H9 (cell line): Measurements from ENCODE around the gene GALNT13. TPM values are rescaled to one million over a fixed set of nuclear protein-coding genes. Genes with fewer than 3 reads are reported as not detected.

Source experiments
- DNase-seq: peaks from one replicate; pipeline ENCODE4 v3.0.0-alpha.2; 2017
- H2AFZ ChIP-seq: one replicate; pipeline ENCODE4 v1.6.1; 2013; ENCODE audit warnings: mild to moderate bottlenecking, low read length, control low read depth, moderate library complexity
- H2AK5ac ChIP-seq: 2 replicates; pipeline ENCODE4 v1.6.1; 2013; ENCODE audit warnings: low read length, control low read depth, mixed read lengths; ENCODE audit not compliant: insufficient read length
- H2BK120ac ChIP-seq: one replicate; pipeline ENCODE4 v1.6.1; 2013; ENCODE audit warnings: low read depth, mild to moderate bottlenecking, low read length, control low read depth, inconsistent platforms; ENCODE audit not compliant: poor library complexity, severe bottlenecking
- H2BK12ac ChIP-seq: 2 replicates; pipeline ENCODE4 v1.6.1; 2013; ENCODE audit warnings: low read length, control low read depth, mixed read lengths, low read depth; ENCODE audit not compliant: insufficient read length
- H2BK15ac ChIP-seq: 2 replicates; pipeline ENCODE4 v1.6.1; 2013; ENCODE audit warnings: low read depth, low read length, control low read depth
- H2BK20ac ChIP-seq: one replicate; pipeline ENCODE4 v1.6.1; 2013; ENCODE audit warnings: low read depth, mild to moderate bottlenecking, low read length, control low read depth, inconsistent platforms; ENCODE audit not compliant: poor library complexity, severe bottlenecking
- H2BK5ac ChIP-seq: 2 replicates; pipeline ENCODE4 v1.6.1; 2013; ENCODE audit warnings: low read length, control low read depth, mixed read lengths; ENCODE audit not compliant: insufficient read length
- H3K14ac ChIP-seq: 2 replicates; pipeline ENCODE4 v1.6.1; 2013; ENCODE audit warnings: low read length, control low read depth; ENCODE audit not compliant: insufficient read depth
- H3K18ac ChIP-seq: 2 replicates; pipeline ENCODE4 v1.6.1; 2013; ENCODE audit warnings: low read depth, mild to moderate bottlenecking, mixed read lengths, low read length, control low read depth; ENCODE audit not compliant: insufficient read length
- H3K23ac ChIP-seq: 2 replicates; pipeline ENCODE4 v1.6.1; 2013; ENCODE audit warnings: low read length, control low read depth, mixed read lengths, low read depth; ENCODE audit not compliant: insufficient read length
- H3K23me2 ChIP-seq: 2 replicates; pipeline ENCODE4 v1.6.1; 2013; ENCODE audit warnings: low read depth, mild to moderate bottlenecking, mixed read lengths, low read length, control low read depth; ENCODE audit not compliant: insufficient read length, poor library complexity, severe bottlenecking
- H3K27ac ChIP-seq: 2 replicates; pipeline ENCODE4 v1.5.1; 2013; ENCODE audit warnings: low read length, control low read depth, mixed read lengths, low read depth; ENCODE audit not compliant: insufficient read length
- H3K27me3 ChIP-seq: 2 replicates; pipeline ENCODE4 v1.6.1; 2013; ENCODE audit warnings: low read length, control low read depth, inconsistent platforms; ENCODE audit not compliant: insufficient read depth
- H3K4ac ChIP-seq: 2 replicates; pipeline ENCODE4 v1.6.1; 2013; ENCODE audit warnings: low read depth, mild to moderate bottlenecking, control low read depth, inconsistent platforms, low read length, moderate library complexity
- H3K4me1 ChIP-seq: 2 replicates; pipeline ENCODE4 v1.6.1; 2013; ENCODE audit warnings: low read length, control low read depth, inconsistent platforms; ENCODE audit not compliant: insufficient read depth
- H3K4me2 ChIP-seq: 2 replicates; pipeline ENCODE4 v1.6.1; 2013; ENCODE audit warnings: low read length, control low read depth, mixed read lengths; ENCODE audit not compliant: insufficient read length, insufficient read depth
- H3K56ac ChIP-seq: 2 replicates; pipeline ENCODE4 v1.6.1; 2013; ENCODE audit warnings: low read depth, mild to moderate bottlenecking, mixed read lengths, low read length, control low read depth; ENCODE audit not compliant: insufficient read length
- H3K79me1 ChIP-seq: 2 replicates; pipeline ENCODE4 v1.6.1; 2013; ENCODE audit warnings: low read depth, mild to moderate bottlenecking, moderate library complexity, low read length, control low read depth, inconsistent platforms; ENCODE audit not compliant: insufficient read depth, poor library complexity, severe bottlenecking
- H3K79me2 ChIP-seq: 2 replicates; pipeline ENCODE4 v1.6.1; 2013; ENCODE audit warnings: low read length, control low read depth, inconsistent platforms; ENCODE audit not compliant: insufficient read depth
- H3K9ac ChIP-seq: 2 replicates; pipeline ENCODE4 v1.6.1; 2013; ENCODE audit warnings: low read length, control low read depth, mixed read lengths; ENCODE audit not compliant: insufficient read length; ENCODE audit errors: extremely low read depth
- H3K9me3 ChIP-seq: one replicate; pipeline ENCODE4 v1.6.1; 2013; ENCODE audit warnings: low read depth, low read length, inconsistent platforms; ENCODE audit not compliant: control insufficient read depth
- H3T11ph ChIP-seq: one replicate; pipeline ENCODE4 v1.6.1; 2013; ENCODE audit warnings: mild to moderate bottlenecking, low read length, control low read depth, inconsistent platforms
- H4K20me1 ChIP-seq: one replicate; pipeline ENCODE4 v1.6.1; 2013; ENCODE audit not compliant: control insufficient read depth, insufficient read length, insufficient read depth
- H4K5ac ChIP-seq: 2 replicates; pipeline ENCODE4 v1.6.1; 2013; ENCODE audit warnings: low read depth, mild to moderate bottlenecking, mixed read lengths, low read length, control low read depth; ENCODE audit not compliant: insufficient read length
- H4K8ac ChIP-seq: replicated peaks from 2 replicates; pipeline ENCODE4 v1.6.1; 2013; ENCODE audit warnings: low read length, control low read depth, mixed read lengths, low read depth; ENCODE audit not compliant: insufficient read length
- H4K91ac ChIP-seq: 2 replicates; pipeline ENCODE4 v1.6.1; 2013; ENCODE audit warnings: low read depth, mild to moderate bottlenecking, moderate library complexity, mixed read lengths, low read length, control low read depth; ENCODE audit not compliant: insufficient read length
- H3K27ac Mint-ChIP-seq, 3 experiments: 2 replicates in 2 of 3; 3 replicates in 1 of 3; pipeline ENCODE4 v1.8.0; 2020 to 2021; ENCODE audit warnings: mixed read lengths in 3 of 3, mild to moderate bottlenecking in 1 of 3, moderate library complexity in 1 of 3
- H3K27me3 Mint-ChIP-seq: 2 replicates; pipeline ENCODE4 v1.8.0; 2021; ENCODE audit warnings: low read depth, mild to moderate bottlenecking, moderate library complexity, mixed read lengths
- H3K36me3 Mint-ChIP-seq, 3 experiments: 2 replicates in 2 of 3; 3 replicates in 1 of 3; pipeline ENCODE4 v1.8.0; 2020 to 2021; ENCODE audit warnings: low read depth in 3 of 3, mixed read lengths in 3 of 3; ENCODE audit not compliant: insufficient read depth in 1 of 3
- H3K4me1 Mint-ChIP-seq, 2 experiments: 2 replicates each; pipeline ENCODE4 v1.8.0; 2020; ENCODE audit warnings: mixed read lengths in 2 of 2
- H3K4me3 Mint-ChIP-seq, 2 experiments: 2 replicates in 1 of 2; 3 replicates in 1 of 2; pipeline ENCODE4 v1.8.0; 2020 to 2021; ENCODE audit warnings: mild to moderate bottlenecking in 2 of 2, mixed read lengths in 2 of 2, moderate library complexity in 1 of 2
- H3K9me3 Mint-ChIP-seq, 2 experiments: 2 replicates in 1 of 2; 3 replicates in 1 of 2; pipeline ENCODE4 v1.8.0; 2020; ENCODE audit warnings: mild to moderate bottlenecking in 2 of 2, mixed read lengths in 2 of 2, moderate library complexity in 1 of 2
- WGBS: extraction: QIAGEN DNeasy Blood & Tissue Kit; methylation state at CpG from one replicate; pipeline ENCODE4 v1.1.7; 2013; ENCODE audit warnings: missing lambda C conversion rate, low lambda C conversion rate, mixed read lengths; ENCODE audit not compliant: insufficient read length; ENCODE audit errors: extremely low coverage; 5-methylcytosine and 5-hydroxymethylcytosine counted together
- total RNA-seq: library from RNA; stranded (reverse); gene quantifications from 2 replicates; pipeline ENCODE4 v1.2.1, GENCODE V29; 2021
- TF ChIP-seq, protein P1 (sequence below): fragments of 200-600 bp; sonication (generic); conservative IDR thresholded peaks from 3 replicates; pipeline ENCODE4 v1.8.0; 2021; ENCODE audit warnings: antibody characterized with exemption, mild to moderate bottlenecking

GALNT13 gene
- total RNA-seq, 1 experiment from 2014 or later = 6.6 TPM

DNA sequence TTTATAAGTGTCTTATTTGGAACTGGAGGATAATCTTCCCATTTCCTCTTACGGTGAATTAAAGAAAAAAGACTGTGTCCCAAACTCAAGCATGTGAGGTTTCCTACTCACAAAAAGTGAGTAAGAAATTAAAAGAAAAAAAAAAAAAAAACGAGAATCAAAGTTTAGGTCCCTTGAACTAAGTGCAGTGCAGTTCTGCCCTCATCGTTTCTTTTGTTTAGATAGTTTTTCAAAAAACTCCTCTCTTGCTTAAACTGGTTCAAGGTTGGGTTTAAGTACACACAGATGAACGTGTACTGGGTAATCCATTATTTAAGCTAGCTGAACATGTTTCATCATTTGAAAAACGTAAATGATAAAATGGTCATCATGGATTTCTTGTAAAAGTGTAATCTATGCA is 590.9 kb downstream of the GALNT13 start:
- Histone ChIP-seq H3K9me3 (no peaks in the 10 kb centered on the region), H3K4me1 (no peaks in the 10 kb centered on the region)
- H3K27ac Mint-ChIP-seq = no peak overlapping the region

More for the DNA sequence above, 590.9 kb downstream of the GALNT13 start:
- Histone ChIP-seq H4K8ac (no peak overlapping the region), H3K4ac (no peak overlapping the region), H3K14ac (no peak overlapping the region), H2BK5ac (no peak overlapping the region), H2BK20ac (no peak overlapping the region), H2BK120ac (no peak overlapping the region), H3K18ac (no peak overlapping the region), H4K91ac (no peak overlapping the region), H3T11ph (no peak overlapping the region), H4K20me1 (no peaks in the 10 kb centered on the region), H3K27me3 (no peaks in the 10 kb centered on the region), H2BK12ac (no peak overlapping the region), H3K23ac (no peak overlapping the region), H3K56ac (no peak overlapping the region), H3K23me2 (no peaks in the 10 kb centered on the region), H2BK15ac (no peak overlapping the region), H2AK5ac (no peak overlapping the region), H3K4me2 (no peak overlapping the region), H3K79me1 (no peaks in the 10 kb centered on the region), H2AFZ (no peak overlapping the region), H4K5ac (no peak overlapping the region), H3K9ac (no peak overlapping the region), H3K79me2 (no peaks in the 10 kb centered on the region), H3K27ac (no peak overlapping the region)
- no peak for DNase-seq
- H3K27me3 Mint-ChIP-seq = no peaks in the 10 kb centered on the region
- H3K36me3 Mint-ChIP-seq = no peaks in the 10 kb centered on the region
- no peaks in the 10 kb centered on the region for H3K9me3 Mint-ChIP-seq
- no CpG with 5 or more reads among the region's 5 CpGs for WGBS
- TF ChIP-seq, protein P1, sequence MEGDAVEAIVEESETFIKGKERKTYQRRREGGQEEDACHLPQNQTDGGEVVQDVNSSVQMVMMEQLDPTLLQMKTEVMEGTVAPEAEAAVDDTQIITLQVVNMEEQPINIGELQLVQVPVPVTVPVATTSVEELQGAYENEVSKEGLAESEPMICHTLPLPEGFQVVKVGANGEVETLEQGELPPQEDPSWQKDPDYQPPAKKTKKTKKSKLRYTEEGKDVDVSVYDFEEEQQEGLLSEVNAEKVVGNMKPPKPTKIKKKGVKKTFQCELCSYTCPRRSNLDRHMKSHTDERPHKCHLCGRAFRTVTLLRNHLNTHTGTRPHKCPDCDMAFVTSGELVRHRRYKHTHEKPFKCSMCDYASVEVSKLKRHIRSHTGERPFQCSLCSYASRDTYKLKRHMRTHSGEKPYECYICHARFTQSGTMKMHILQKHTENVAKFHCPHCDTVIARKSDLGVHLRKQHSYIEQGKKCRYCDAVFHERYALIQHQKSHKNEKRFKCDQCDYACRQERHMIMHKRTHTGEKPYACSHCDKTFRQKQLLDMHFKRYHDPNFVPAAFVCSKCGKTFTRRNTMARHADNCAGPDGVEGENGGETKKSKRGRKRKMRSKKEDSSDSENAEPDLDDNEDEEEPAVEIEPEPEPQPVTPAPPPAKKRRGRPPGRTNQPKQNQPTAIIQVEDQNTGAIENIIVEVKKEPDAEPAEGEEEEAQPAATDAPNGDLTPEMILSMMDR = no peak
- H3K4me1 Mint-ChIP-seq = no peaks in the 10 kb centered on the region
- H3K4me3 Mint-ChIP-seq = no peak overlapping the region
